H1 (cell line): ENCODE measurements around the gene GINS2. TPM values are rescaled to one million over a fixed set of nuclear protein-coding genes. Genes with fewer than 3 reads are reported as not detected.

Experiments used
- CTCF ChIA-PET: fragments of 300-600 bp; sonication (Branson Sonifier 250); formaldehyde crosslinking; loops from one replicate; lab custom pipeline; 2021; ENCODE audit not compliant: partially characterized antibody; lab: Charles Lee
- POLR2A ChIA-PET: fragments of 300-600 bp; sonication (Branson Sonifier 250); formaldehyde crosslinking; loops from one replicate; lab custom pipeline; 2021; ENCODE audit warnings: inconsistent platforms; ENCODE audit not compliant: partially characterized antibody; lab: Charles Lee
- DNase-seq, 2 experiments: peaks; one replicate each; pipeline versions ENCODE4 v3.0.0 to v3.0.0-alpha.2; 2010 to 2022; ENCODE audit warnings: low spot score in 2 of 2, low read depth in 1 of 2, mixed read lengths in 1 of 2
- FAIRE-seq: peaks from 2 replicates; lab custom pipeline; 2011; peaks lifted over from hg19 to GRCh38; lab: Jason Lieb, UNC
- H2AFZ ChIP-seq: 2 replicates; pipeline ENCODE4 v1.8.1; 2012; ENCODE audit warnings: low read length, inconsistent platforms
- H2AK5ac ChIP-seq: 2 replicates; pipeline ENCODE4 v1.6.1; 2013; ENCODE audit warnings: low read depth, low read length
- H2BK120ac ChIP-seq: replicated peaks from 2 replicates; pipeline ENCODE3; 2013; ENCODE audit warnings: low read depth, low read length, inconsistent platforms
- H2BK12ac ChIP-seq: 2 replicates; pipeline ENCODE4 v1.6.1; 2013; ENCODE audit warnings: low read depth, low read length
- H2BK15ac ChIP-seq: 2 replicates; pipeline ENCODE4 v1.6.1; 2013; ENCODE audit warnings: low read length
- H2BK20ac ChIP-seq: 2 replicates; pipeline ENCODE4 v1.6.1; 2013; ENCODE audit warnings: low read length
- H2BK5ac ChIP-seq: 2 replicates; pipeline ENCODE4 v1.6.1; 2013; ENCODE audit warnings: low read depth, low read length
- H3K14ac ChIP-seq: 2 replicates; pipeline ENCODE4 v1.6.1; 2013; ENCODE audit warnings: inconsistent platforms; ENCODE audit not compliant: insufficient read length
- H3K18ac ChIP-seq: 2 replicates; pipeline ENCODE4 v1.6.1; 2013; ENCODE audit warnings: low read length; ENCODE audit errors: extremely low read depth
- H3K23ac ChIP-seq: 2 replicates; pipeline ENCODE4 v1.6.1; 2013; ENCODE audit warnings: inconsistent platforms; ENCODE audit not compliant: insufficient read length
- H3K23me2 ChIP-seq: 2 replicates; pipeline ENCODE4 v1.6.1; 2013; ENCODE audit warnings: low read depth, low read length
- H3K27ac ChIP-seq: 2 replicates; pipeline ENCODE4 v1.6.1; 2011; ENCODE audit warnings: low read depth, low read length, inconsistent platforms
- H3K27me3 ChIP-seq, 4 experiments: replicated peaks in 1 of 4; 1 replicate in 1 of 4; 2 replicates in 3 of 4; pipeline versions ENCODE4 v1.6.1 to v1.8.1; 2011 to 2013; ENCODE audit warnings: low read length in 3 of 4, mild to moderate bottlenecking in 3 of 4, inconsistent platforms in 2 of 4, mixed read lengths in 2 of 4, moderate library complexity in 1 of 4; ENCODE audit not compliant: control insufficient read depth in 3 of 4, insufficient read depth in 3 of 4; ENCODE audit errors: extremely low read depth in 1 of 4
- H3K36me3 ChIP-seq, 4 experiments: 2 replicates each; pipeline versions ENCODE4 v1.6.1 to v1.8.1; 2011 to 2013; ENCODE audit warnings: mild to moderate bottlenecking in 4 of 4, low read length in 3 of 4, moderate library complexity in 2 of 4, control low read depth in 1 of 4, inconsistent platforms in 1 of 4; ENCODE audit not compliant: insufficient read depth in 4 of 4, control insufficient read depth in 2 of 4
- H3K4ac ChIP-seq: replicated peaks from 2 replicates; pipeline ENCODE3; 2013; ENCODE audit warnings: low read length, low read depth, mixed read lengths, inconsistent platforms; ENCODE audit not compliant: insufficient read length
- H3K4me1 ChIP-seq, 4 experiments: replicated peaks in 1 of 4; 1 replicate in 1 of 4; 2 replicates in 3 of 4; pipeline versions ENCODE4 v1.6.1 to v1.8.1; 2011 to 2013; ENCODE audit warnings: low read length in 3 of 4, inconsistent platforms in 2 of 4, mixed read lengths in 1 of 4; ENCODE audit not compliant: insufficient read depth in 4 of 4, control insufficient read depth in 3 of 4
- H3K4me2 ChIP-seq, 2 experiments: 2 replicates each; pipeline versions ENCODE4 v1.6.1 to v1.8.1; 2011 to 2013; ENCODE audit warnings: low read depth in 2 of 2, low read length in 2 of 2, control low read depth in 1 of 2, inconsistent platforms in 1 of 2, mild to moderate bottlenecking in 1 of 2; ENCODE audit not compliant: insufficient read depth in 1 of 2
- H3K4me3 ChIP-seq, 4 experiments: fragments of 200-600, 300-600 bp in 1 of 4; sonication (generic), shearing (Covaris generic), sonication (Bioruptor Twin) in 1 of 4; 2 replicates each; pipeline versions ENCODE4 v1.5.1 to v1.8.1; 2011 to 2016; ENCODE audit warnings: low read length in 4 of 4, low read depth in 3 of 4, control low read depth in 2 of 4, inconsistent platforms in 2 of 4, mild to moderate bottlenecking in 2 of 4, mixed read lengths in 1 of 4, moderate library complexity in 1 of 4; ENCODE audit not compliant: insufficient read depth in 2 of 4; ENCODE audit errors: extremely low read depth in 1 of 4
- H3K56ac ChIP-seq: replicated peaks from 2 replicates; pipeline ENCODE3; 2013; ENCODE audit warnings: low read depth, mild to moderate bottlenecking, mixed read lengths, low read length, inconsistent platforms; ENCODE audit not compliant: insufficient read length
- H3K79me1 ChIP-seq: 2 replicates; pipeline ENCODE4 v1.6.1; 2013; ENCODE audit warnings: low read depth, low read length, control low read depth
- H3K79me2 ChIP-seq, 2 experiments: 2 replicates each; pipeline versions ENCODE4 v1.6.1 to v1.8.1; 2012 to 2013; ENCODE audit warnings: low read length in 2 of 2, mild to moderate bottlenecking in 2 of 2, inconsistent platforms in 1 of 2; ENCODE audit not compliant: insufficient read depth in 2 of 2, control insufficient read depth in 1 of 2
- H3K9ac ChIP-seq, 4 experiments: replicated peaks in 1 of 4; 1 replicate in 1 of 4; 2 replicates in 3 of 4; pipeline versions ENCODE4 v1.6.1 to v1.8.1; 2011 to 2013; ENCODE audit warnings: low read depth in 3 of 4, low read length in 3 of 4, control low read depth in 2 of 4, mild to moderate bottlenecking in 2 of 4, moderate library complexity in 2 of 4, inconsistent platforms in 1 of 4; ENCODE audit errors: extremely low read depth in 1 of 4
- H3K9me3 ChIP-seq, 2 experiments: 2 replicates each; pipeline versions ENCODE4 v1.6.1 to v1.8.1; 2012 to 2013; ENCODE audit warnings: mild to moderate bottlenecking in 2 of 2, moderate library complexity in 2 of 2, control low read depth in 1 of 2, inconsistent platforms in 1 of 2, low read depth in 1 of 2, low read length in 1 of 2, mixed read lengths in 1 of 2; ENCODE audit not compliant: insufficient read depth in 2 of 2
- H4K20me1 ChIP-seq, 2 experiments: replicated peaks in 1 of 2; 2 replicates each; pipeline versions ENCODE3 to v1.8.1; 2011 to 2013; ENCODE audit warnings: inconsistent platforms in 2 of 2, low read length in 2 of 2, mild to moderate bottlenecking in 1 of 2; ENCODE audit not compliant: insufficient read depth in 2 of 2, control insufficient read depth in 1 of 2
- H4K5ac ChIP-seq: 2 replicates; pipeline ENCODE4 v1.6.1; 2013; ENCODE audit warnings: low read length, low read depth, mixed read lengths, inconsistent platforms; ENCODE audit not compliant: insufficient read length
- H4K8ac ChIP-seq: 2 replicates; pipeline ENCODE4 v1.8.0; 2013; ENCODE audit warnings: mild to moderate bottlenecking, moderate library complexity, low read length, inconsistent platforms; ENCODE audit not compliant: insufficient read depth; ENCODE audit errors: extremely low read depth
- H4K91ac ChIP-seq: replicated peaks from 2 replicates; pipeline ENCODE3; 2013; ENCODE audit warnings: low read length, mixed read lengths, inconsistent platforms; ENCODE audit not compliant: insufficient read length
- SIN3A ChIP-seq, 2 experiments: IDR thresholded peaks in 1 of 2; conservative IDR thresholded peaks in 1 of 2; 2 replicates each; pipeline ENCODE4 v1.6.1; 2011 to 2012; ENCODE audit warnings: low read length in 2 of 2, improper control_type of control experiment in 1 of 2, low read depth in 1 of 2, mild to moderate bottlenecking in 1 of 2
- WGBS, 2 experiments: shearing (Covaris generic) in 1 of 2; methylation state at CpG; one replicate each; pipeline versions ENCODE4 v1.1.6 to v1.1.7; 2013 to 2015; ENCODE audit warnings: low lambda C conversion rate in 2 of 2, mixed read lengths in 2 of 2, inconsistent platforms in 1 of 2, low coverage in 1 of 2, missing lambda C conversion rate in 1 of 2; ENCODE audit not compliant: insufficient replicate concordance in 2 of 2, insufficient coverage in 1 of 2, insufficient read length in 1 of 2; ENCODE audit errors: extremely low coverage in 1 of 2, missing lambda C conversion rate in 1 of 2; 5-methylcytosine and 5-hydroxymethylcytosine counted together
- polyA plus RNA-seq, 7 experiments: library from polyadenylated mRNA; depleted of rRNA in 3 of 7; stranded (reverse) in 5 of 7; unstranded in 2 of 7; fragments of >200 nt in 5 of 7; fragments of 200-250 nt in 2 of 7; gene quantifications; 1 replicate in 5 of 7; 2 replicates in 1 of 7; 4 replicates in 1 of 7; pipeline versions ENCODE4 v1.2.1 to v1.2.3, GENCODE V29; 2011 to 2013; ENCODE audit warnings: missing spikeins in 2 of 7, mixed read lengths in 2 of 7
- total RNA-seq: library from RNA; stranded (reverse); fragmentation: NEBNext Ultra II Directional; extraction: Animal tissue kit (Norgen Biotek cat#: 25700); gene quantifications from 2 replicates; pipeline ENCODE4 v1.2.1, GENCODE V29; 2021

GINS2 gene
- total and polyA plus RNA-seq, 2 of the 8 experiments (the other 6 are each of a cell fraction or from before 2014, with no cell fraction given), result 29.4 to 59.1 TPM

- H3K36me3 ChIP-seq, result peaks cover 21 to 75% (median 56%) of the 10 kb centered on the region in 4 experiments
- TF ChIP-seq SIN3A (conservative IDR thresholded peaks at IDR 0.05 in 1 of 2, IDR thresholded peaks at IDR 0.05 in 1 of 2; ENCODE audit: low read depth in 1 of 2, low read length in 2 of 2), result no peak
These were observed 30.8 kb downstream of the GINS2 start for GRCh38 chr16:85657996-85658395.

More at GRCh38 chr16:85657996-85658395, 30.8 kb downstream of the GINS2 start:
- Histone ChIP-seq H4K5ac (no peak overlapping the region), H4K8ac (no peak overlapping the region), H2BK15ac (no peak overlapping the region), H3K27me3 (no peaks in the 10 kb centered on the region), H3K23me2 (no peaks in the 10 kb centered on the region), H4K20me1 (peaks cover 21 to 34% of the 10 kb centered on the region in 2 experiments), H3K56ac (no peak overlapping the region), H3K79me2 (peaks cover 0 to 9% of the 10 kb centered on the region in 2 experiments; a peak in 1 of 4 replicates), H3K9ac (no peak overlapping the region), H2AFZ (no peak overlapping the region), H3K4me3 (no peak overlapping the region), H3K23ac (no peak overlapping the region), H2BK12ac (no peak overlapping the region), H3K9me3 (peaks cover 0 to 7% of the 10 kb centered on the region in 2 experiments; a peak in 1 of 4 replicates), H3K79me1 (peaks cover 10% of the 10 kb centered on the region; the same call in 1 of the 2 replicates), H2AK5ac (no peak overlapping the region), H4K91ac (no peak overlapping the region), H3K4me2 (no peak overlapping the region), H2BK120ac (no peak overlapping the region), H3K18ac (no peak overlapping the region), H2BK20ac (no peak overlapping the region), H3K14ac (no peak overlapping the region), H3K4me1 (no peaks in the 10 kb centered on the region; a peak in 1 of 7 replicates), H3K4ac (no peak overlapping the region), H3K27ac (no peak overlapping the region), H2BK5ac (no peak overlapping the region)
- POLR2A ChIA-PET, result interaction anchor here (1.0 kb wide), 1 partner anchor 235 kb away, joined by 3 read pairs; no protein-coding TSS in a partner anchor
- no peak for DNase-seq
- FAIRE-seq, result no peak
- CTCF ChIA-PET, result interaction anchor here (0.6 to 16.9 kb wide), 15 partner anchors 8 to 383 kb away, joined by 3 to 248 read pairs (median 7); no protein-coding TSS in a partner anchor
- 80% methylated on average over 3 of the region's 3 CpGs; no CpG with 5 or more reads in 1 of the 2 experiments for WGBS, 2 experiments
